Parathyroid adenoma (tissue), 2 donors: ENCODE data around the gene LHPP.

Experiments
- H2AFZ ChIP-seq: fragments of 300-600 bp; sonication (generic); one replicate; pipeline ENCODE4 v1.7.0; 2017; ENCODE audit warnings: antibody characterized with exemption, mild to moderate bottlenecking
- H3K27ac ChIP-seq: fragments of 300-600 bp; sonication (generic); one replicate; pipeline ENCODE4 v1.7.0; 2017
- H3K27me3 ChIP-seq: fragments of 300-600 bp; sonication (generic); one replicate; pipeline ENCODE4 v1.7.0; 2017; ENCODE audit warnings: low read length; ENCODE audit not compliant: control insufficient read depth, insufficient read depth
- H3K36me3 ChIP-seq: fragments of 300-600 bp; sonication (generic); one replicate; pipeline ENCODE4 v1.7.0; 2017; ENCODE audit warnings: low read length; ENCODE audit not compliant: control insufficient read depth, insufficient read depth
- H3K4me1 ChIP-seq: fragments of 300-600 bp; sonication (generic); one replicate; pipeline ENCODE4 v1.7.0; 2017; ENCODE audit warnings: control low read depth
- H3K4me2 ChIP-seq: fragments of 300-600 bp; sonication (generic); one replicate; pipeline ENCODE4 v1.7.0; 2017; ENCODE audit warnings: low read length
- H3K4me3 ChIP-seq: fragments of 300-600 bp; sonication (generic); one replicate; pipeline ENCODE4 v1.7.0; 2017; ENCODE audit warnings: low read depth, low read length
- H3K79me2 ChIP-seq: fragments of 300-600 bp; sonication (generic); one replicate; pipeline ENCODE4 v1.7.0; 2017; ENCODE audit warnings: control low read depth
- H3K9ac ChIP-seq: fragments of 300-600 bp; sonication (generic); one replicate; pipeline ENCODE4 v1.7.0; 2017; ENCODE audit warnings: mild to moderate bottlenecking
- H3K9me3 ChIP-seq: fragments of 300-600 bp; sonication (generic); one replicate; pipeline ENCODE4 v1.7.0; 2017; ENCODE audit warnings: low read length; ENCODE audit not compliant: control insufficient read depth
- TF ChIP-seq, protein P1 (sequence below): fragments of 300-600 bp; sonication (generic); IDR thresholded peaks from one replicate; pipeline ENCODE4 v1.7.0; 2017; ENCODE audit warnings: antibody characterized with exemption, mild to moderate bottlenecking
- donor health status: primary hyperparathyroidism.

The LHPP gene

DNA sequence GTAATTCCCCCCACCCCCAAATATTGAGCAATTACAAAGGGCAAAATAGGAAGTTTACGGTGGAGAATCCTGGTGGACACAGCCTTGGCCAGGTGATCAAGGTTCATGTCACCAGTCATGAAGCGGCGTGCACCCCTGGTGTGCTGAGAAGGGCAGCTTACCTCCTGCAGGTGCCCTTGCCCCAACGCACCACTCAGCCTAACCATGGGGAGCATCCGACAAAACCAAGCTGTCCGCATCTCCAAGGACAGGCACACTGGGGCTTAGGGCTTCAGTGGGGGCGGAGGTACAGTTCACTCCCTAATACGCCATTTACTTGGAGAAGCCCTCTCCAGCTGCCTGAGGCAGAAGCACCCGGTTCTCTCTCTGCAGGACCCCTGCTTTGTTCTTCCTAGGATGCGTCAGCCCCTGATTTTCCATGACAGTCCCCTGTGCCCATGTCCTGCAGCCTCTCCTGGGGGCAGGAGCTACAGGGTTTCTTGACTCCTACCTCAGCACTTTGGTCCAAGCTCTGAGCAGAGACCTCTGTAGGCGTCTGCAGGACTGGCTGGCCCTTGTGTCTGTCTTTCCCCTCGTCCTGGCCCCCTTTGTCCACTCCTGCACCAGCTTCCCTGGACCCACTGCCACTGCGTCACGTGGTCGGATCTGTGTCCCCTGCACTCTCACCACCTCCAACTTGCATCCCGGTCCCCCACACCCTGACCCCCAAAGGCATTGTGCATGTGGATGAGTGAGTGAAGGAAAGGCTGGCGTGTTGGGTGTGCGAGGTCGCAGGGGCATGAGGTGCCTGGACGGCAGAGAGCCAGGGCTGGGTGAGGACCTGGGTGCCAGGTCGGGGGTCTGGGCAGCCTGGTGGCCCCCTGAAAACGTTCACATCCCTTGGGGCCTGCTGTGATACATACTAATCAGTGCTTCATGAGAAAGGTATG lies 113.7 kb downstream of the LHPP start:
- Histone ChIP-seq H3K36me3 (no peaks in the 10 kb centered on the region), H3K27ac (no peak overlapping the region), H3K4me3 (no peak overlapping the region), H2AFZ (no peak overlapping the region), H3K27me3 (no peaks in the 10 kb centered on the region), H3K79me2 (no peaks in the 10 kb centered on the region), H3K4me1 (no peaks in the 10 kb centered on the region), H3K4me2 (no peak overlapping the region), H3K9ac (no peak overlapping the region), H3K9me3 (no peaks in the 10 kb centered on the region)
- TF ChIP-seq, protein P1, sequence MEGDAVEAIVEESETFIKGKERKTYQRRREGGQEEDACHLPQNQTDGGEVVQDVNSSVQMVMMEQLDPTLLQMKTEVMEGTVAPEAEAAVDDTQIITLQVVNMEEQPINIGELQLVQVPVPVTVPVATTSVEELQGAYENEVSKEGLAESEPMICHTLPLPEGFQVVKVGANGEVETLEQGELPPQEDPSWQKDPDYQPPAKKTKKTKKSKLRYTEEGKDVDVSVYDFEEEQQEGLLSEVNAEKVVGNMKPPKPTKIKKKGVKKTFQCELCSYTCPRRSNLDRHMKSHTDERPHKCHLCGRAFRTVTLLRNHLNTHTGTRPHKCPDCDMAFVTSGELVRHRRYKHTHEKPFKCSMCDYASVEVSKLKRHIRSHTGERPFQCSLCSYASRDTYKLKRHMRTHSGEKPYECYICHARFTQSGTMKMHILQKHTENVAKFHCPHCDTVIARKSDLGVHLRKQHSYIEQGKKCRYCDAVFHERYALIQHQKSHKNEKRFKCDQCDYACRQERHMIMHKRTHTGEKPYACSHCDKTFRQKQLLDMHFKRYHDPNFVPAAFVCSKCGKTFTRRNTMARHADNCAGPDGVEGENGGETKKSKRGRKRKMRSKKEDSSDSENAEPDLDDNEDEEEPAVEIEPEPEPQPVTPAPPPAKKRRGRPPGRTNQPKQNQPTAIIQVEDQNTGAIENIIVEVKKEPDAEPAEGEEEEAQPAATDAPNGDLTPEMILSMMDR, result no peak

DNA sequence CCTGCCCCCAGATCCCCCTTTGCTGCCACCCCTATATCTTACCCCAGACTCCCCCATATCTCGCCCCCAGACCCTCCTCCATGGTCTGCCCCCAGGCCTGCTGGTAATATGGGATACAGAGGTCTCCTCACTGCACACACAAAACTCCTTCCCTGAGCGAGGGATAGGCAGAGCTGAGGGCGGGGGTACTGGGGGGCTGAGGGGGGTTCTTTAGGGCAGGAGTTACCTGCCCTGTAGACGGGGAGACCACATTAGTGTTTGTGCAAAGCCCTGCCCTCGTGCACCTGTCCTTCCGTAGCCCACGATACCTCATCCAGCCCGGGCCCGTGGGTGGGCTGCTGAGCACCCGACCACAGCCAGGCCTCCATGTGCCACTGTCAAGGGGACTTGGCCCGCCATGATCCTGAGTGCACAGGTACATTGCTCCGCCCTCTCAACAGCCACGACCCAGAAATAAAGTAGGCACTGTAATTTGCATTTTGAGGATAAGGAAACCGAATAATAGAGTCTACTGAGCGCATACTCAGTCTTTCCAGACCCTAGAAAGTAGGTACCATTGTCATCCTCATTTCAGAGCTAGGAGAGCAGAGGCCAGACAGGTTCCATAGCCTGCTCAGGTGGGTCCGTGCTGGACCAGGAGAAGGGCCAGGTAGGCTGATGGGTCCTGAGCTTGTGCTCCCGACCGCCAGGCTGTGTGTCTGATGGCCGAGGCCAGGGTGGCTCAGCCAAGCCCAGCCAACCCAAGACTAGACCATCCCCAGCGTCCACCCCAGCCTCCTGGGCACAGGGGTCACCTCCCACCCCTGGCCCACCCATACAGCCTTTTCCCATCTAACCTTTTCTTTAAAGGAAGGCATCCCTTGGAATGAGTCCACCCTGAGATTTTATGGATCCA lies 115.2 kb downstream of the LHPP start:
- TF ChIP-seq, protein P1, result no peak
- Histone ChIP-seq H3K9me3 (no peaks in the 10 kb centered on the region), H3K4me3 (no peak overlapping the region), H3K4me2 (no peak overlapping the region), H2AFZ (no peak overlapping the region), H3K36me3 (no peaks in the 10 kb centered on the region), H3K9ac (no peak overlapping the region), H3K4me1 (no peaks in the 10 kb centered on the region), H3K27ac (no peak overlapping the region), H3K79me2 (no peaks in the 10 kb centered on the region), H3K27me3 (no peaks in the 10 kb centered on the region)

DNA sequence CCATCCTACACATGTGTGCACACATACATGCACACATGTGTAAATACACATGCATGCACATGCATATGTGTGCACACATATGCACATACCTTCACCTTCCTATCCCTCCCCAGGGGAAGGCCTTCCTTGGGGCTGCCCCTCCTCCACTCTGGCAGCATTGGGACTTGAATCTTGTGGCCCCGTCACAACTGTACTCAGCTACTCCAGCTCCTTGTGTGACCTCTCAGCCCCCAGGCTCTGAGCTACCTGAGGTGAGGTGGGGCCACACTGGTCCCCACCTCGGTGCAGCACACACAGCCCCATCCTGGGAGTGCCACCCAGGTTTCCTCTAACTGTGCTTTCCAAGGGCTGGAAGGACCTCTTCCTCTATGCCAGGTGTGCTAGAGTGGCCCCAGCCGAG lies 116.0 kb downstream of the LHPP start:
- H3K36me3 ChIP-seq, result no peaks in the 10 kb centered on the region

DNA sequence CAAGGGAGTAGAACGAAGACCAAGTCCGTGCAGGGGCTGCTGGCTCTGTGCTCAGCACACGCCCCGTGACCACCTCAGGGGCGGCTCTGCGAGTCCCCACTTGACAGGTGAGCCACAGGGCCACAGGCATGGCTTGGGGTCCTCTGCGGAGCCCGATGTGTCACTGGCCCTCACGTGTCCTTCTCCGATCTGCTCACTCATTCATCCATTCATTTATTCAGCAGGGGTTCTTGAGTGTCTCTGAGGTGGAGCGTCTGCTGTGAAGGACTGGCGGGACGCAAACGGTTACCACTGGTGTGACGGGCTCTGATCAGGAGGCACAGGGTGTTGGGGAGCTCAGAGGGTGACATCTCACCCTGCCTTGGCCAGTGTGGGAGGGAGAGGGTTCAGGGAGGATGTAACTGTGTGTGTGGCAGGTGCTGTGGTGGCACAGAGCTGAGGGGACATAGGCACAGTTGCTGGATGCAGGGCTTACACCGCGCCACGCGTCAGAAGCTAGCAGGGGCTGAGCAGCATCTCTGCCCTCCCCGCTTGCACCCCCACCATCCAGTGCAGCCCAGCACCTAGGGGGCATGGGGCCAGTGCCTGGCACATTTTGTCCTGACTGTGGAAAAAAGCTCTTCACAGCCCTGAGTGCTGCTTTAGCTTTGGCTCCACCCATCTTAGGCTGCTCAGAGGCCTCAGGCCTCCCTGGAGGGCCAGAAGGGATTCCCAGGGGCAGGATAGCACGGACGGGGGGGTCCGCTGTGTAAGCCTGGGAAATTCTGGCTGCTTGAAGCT lies 116.8 kb downstream of the LHPP start:
- no peak overlapping the region for H3K27ac ChIP-seq
- H3K4me2 ChIP-seq, result no peak overlapping the region
- no peak overlapping the region for H3K9ac ChIP-seq
- TF ChIP-seq, protein P1, result no peak
- no peaks in the 10 kb centered on the region for H3K27me3 ChIP-seq
- no peaks in the 10 kb centered on the region for H3K4me1 ChIP-seq
- no peak overlapping the region for H2AFZ ChIP-seq
- no peaks in the 10 kb centered on the region for H3K79me2 ChIP-seq
- H3K36me3 ChIP-seq, result no peaks in the 10 kb centered on the region
- H3K4me3 ChIP-seq, result no peak overlapping the region
- no peaks in the 10 kb centered on the region for H3K9me3 ChIP-seq

More for the DNA sequence above, 116.0 kb downstream of the LHPP start:
- H3K79me2 ChIP-seq, result no peaks in the 10 kb centered on the region
- H3K9ac ChIP-seq, result no peak overlapping the region
- no peak overlapping the region for H3K4me2 ChIP-seq
- no peak overlapping the region for H3K4me3 ChIP-seq
- H3K27ac ChIP-seq, result no peak overlapping the region
- no peak overlapping the region for H2AFZ ChIP-seq
- TF ChIP-seq, protein P1, result no peak
- H3K9me3 ChIP-seq, result no peaks in the 10 kb centered on the region
- no peaks in the 10 kb centered on the region for H3K27me3 ChIP-seq
- no peaks in the 10 kb centered on the region for H3K4me1 ChIP-seq
